Breast epithelium (tissue), 4 donors: Measurements from ENCODE around the gene TM6SF1. TPM values are rescaled to one million over a fixed set of nuclear protein-coding genes. Genes with fewer than 3 reads are reported as not detected.
A peak's percentile ranks its signal among the peaks of the same experiment; 100 is the strongest.
"Not testable (repeated sequence)": the region's sequence is repeated elsewhere in the genome, so short reads cannot be mapped to it uniquely, and the experiment has no call there.

Experiments
- DNase-seq, 2 donors: peaks; one replicate each; pipeline ENCODE4 v3.0.0-alpha.2; 2019; ENCODE audit warnings: low spot score in 2 of 2
- H3K27ac ChIP-seq, 2 donors: fragments of 200-600 bp; sonication (generic) in 1 of 2; one replicate each; pipeline ENCODE4 v1.5.1; 2016 to 2019; ENCODE audit warnings: mild to moderate bottlenecking in 1 of 2
- H3K27me3 ChIP-seq, 2 donors: fragments of 200-600 bp; sonication (generic) in 1 of 2; one replicate each; pipeline versions ENCODE4 v1.5.1 to v1.6.0; 2017 to 2019; ENCODE audit warnings: control low read depth in 1 of 2, mild to moderate bottlenecking in 1 of 2
- H3K36me3 ChIP-seq: fragments of 200-600 bp; one replicate; pipeline ENCODE4 v1.5.1; 2019
- H3K4me1 ChIP-seq, 2 donors: fragments of 200-600 bp; sonication (generic); one replicate each; pipeline ENCODE4 v1.5.1; 2016 to 2019; ENCODE audit warnings: control low read depth in 1 of 2
- H3K4me3 ChIP-seq, 3 donors: fragments of 200-600 bp; sonication (generic); 1 replicate in 2 of 3; 2 replicates in 1 of 3; pipeline ENCODE4 v1.5.1; 2016 to 2019; ENCODE audit warnings: mild to moderate bottlenecking in 3 of 3, moderate library complexity in 2 of 3
- H3K9me3 ChIP-seq, 2 donors: fragments of 200-600 bp; sonication (generic) in 1 of 2; one replicate each; pipeline ENCODE4 v1.5.1; 2016 to 2019; ENCODE audit warnings: control low read depth in 1 of 2
- CTCF ChIP-seq, 3 donors: fragments of 450-650 bp; IDR thresholded peaks; one replicate each; pipeline ENCODE4 v1.5.1; 2016 to 2017; ENCODE audit warnings: antibody characterized with exemption in 3 of 3, mild to moderate bottlenecking in 3 of 3, moderate library complexity in 3 of 3
- POLR2A ChIP-seq: fragments of 450-650 bp; IDR thresholded peaks from one replicate; pipeline ENCODE4 v1.6.1; 2016; ENCODE audit warnings: antibody characterized with exemption, mild to moderate bottlenecking, moderate library complexity
- POLR2AphosphoS5 ChIP-seq, 3 donors: sonication (generic); formaldehyde crosslinking; IDR thresholded peaks; one replicate each; pipeline ENCODE4 v1.6.1; 2017; ENCODE audit warnings: antibody characterized with exemption in 3 of 3
- intact Hi-C: fragments of 100-400 bp; cut with DNase I; formaldehyde crosslinking; loops from one replicate; pipeline ENCODE4 v1.15.1; 2023; ENCODE audit warnings: low total_unique reads
- total RNA-seq, 3 donors: library from RNA; depleted of rRNA; stranded (reverse); fragments of >200 nt; gene quantifications; one replicate each; pipeline ENCODE4 v1.1.0, GENCODE V29; 2016

Gene TM6SF1
- total RNA-seq, 3 donors from 2014 or later: 6.4 to 8.5 (median 7.3) TPM

DNA sequence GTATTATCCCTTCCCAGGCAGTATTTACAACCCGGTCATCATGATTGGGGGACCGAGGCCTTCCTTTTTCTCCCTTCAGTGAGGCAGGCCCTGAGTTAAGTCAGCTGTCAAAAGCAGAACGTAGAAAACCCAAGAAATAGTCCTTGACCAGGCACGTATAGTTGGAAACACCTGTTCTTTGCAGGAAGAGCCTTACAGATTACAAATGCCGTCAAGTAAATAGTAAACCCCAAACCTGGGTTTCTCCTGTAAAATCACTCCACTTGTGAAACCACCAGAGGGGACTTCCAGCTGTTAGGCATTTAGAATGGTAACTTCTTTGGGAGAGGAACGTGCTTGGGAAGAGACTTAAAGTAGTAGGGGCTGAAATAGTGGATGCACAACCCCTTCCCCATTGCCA, 39.4 kb upstream of the TM6SF1 start:
- intact Hi-C loops: no loop called here
- DNase-seq: no peak
- Histone ChIP-seq H3K36me3 (no peaks in the 10 kb centered on the region), H3K4me3 (no peak overlapping the region), H3K4me1 (peaks cover 0 to 3% of the 10 kb centered on the region in 2 donors), H3K27me3 (no peaks in the 10 kb centered on the region), H3K9me3 (peaks cover 1 to 7% of the 10 kb centered on the region in 2 donors), H3K27ac (peak overlapping the region; percentile 89 to 98)
- TF ChIP-seq CTCF (IDR thresholded peaks at IDR 0.05) (no peak), POLR2AphosphoS5 (IDR thresholded peaks at IDR 0.05) (no peak), POLR2A (no peak)

GRCh38 chr15:83069211-83069642, 38.2 kb upstream of the TM6SF1 start:
- H3K27me3 ChIP-seq, intact Hi-C loops, H3K4me3 ChIP-seq, H3K4me1 ChIP-seq, H3K27ac ChIP-seq, H3K36me3 ChIP-seq, DNase-seq: not testable (repeated sequence)
- peaks cover 9 to 14% of the 10 kb centered on the region in 2 donors for H3K9me3 ChIP-seq

GRCh38 chr15:83077491-83078230, 29.8 kb upstream of the TM6SF1 start:
- H3K9me3 ChIP-seq: peaks cover 9% of the 10 kb centered on the region in 2 donors
- H3K27ac ChIP-seq: no peak overlapping the region
- peaks cover 0 to 10% of the 10 kb centered on the region in 2 donors for H3K27me3 ChIP-seq
- no peak for TF ChIP-seq POLR2AphosphoS5 (IDR thresholded peaks at IDR 0.05)
- no peak for TF ChIP-seq POLR2A
- TF ChIP-seq CTCF (IDR thresholded peaks at IDR 0.05): no peak
- H3K4me1 ChIP-seq: no peaks in the 10 kb centered on the region
- intact Hi-C loops: loop anchor here (10.0 kb wide), 1 partner anchor 907 kb away; no protein-coding TSS in a partner anchor
- no peaks in the 10 kb centered on the region for H3K36me3 ChIP-seq
- no peak for DNase-seq
- H3K4me3 ChIP-seq: no peak overlapping the region

- TF ChIP-seq POLR2AphosphoS5 (IDR thresholded peaks at IDR 0.05): no peak
- no peak for TF ChIP-seq CTCF (IDR thresholded peaks at IDR 0.05)
- TF ChIP-seq POLR2A: no peak
- Histone ChIP-seq H3K4me1 (no peaks in the 10 kb centered on the region), H3K36me3 (no peaks in the 10 kb centered on the region), H3K4me3 (no peak overlapping the region), H3K9me3 (peaks cover under 1% of the 10 kb centered on the region in 2 donors), H3K27ac (no peak overlapping the region), H3K27me3 (peaks cover 0 to 10% of the 10 kb centered on the region in 2 donors)
- intact Hi-C loops: loop anchor here (10.0 kb wide), 1 partner anchor 906 kb away; no protein-coding TSS in a partner anchor
- no peak for DNase-seq
Measured at GRCh38 chr15:83078712-83079111, 28.7 kb upstream of the TM6SF1 start.

DNA sequence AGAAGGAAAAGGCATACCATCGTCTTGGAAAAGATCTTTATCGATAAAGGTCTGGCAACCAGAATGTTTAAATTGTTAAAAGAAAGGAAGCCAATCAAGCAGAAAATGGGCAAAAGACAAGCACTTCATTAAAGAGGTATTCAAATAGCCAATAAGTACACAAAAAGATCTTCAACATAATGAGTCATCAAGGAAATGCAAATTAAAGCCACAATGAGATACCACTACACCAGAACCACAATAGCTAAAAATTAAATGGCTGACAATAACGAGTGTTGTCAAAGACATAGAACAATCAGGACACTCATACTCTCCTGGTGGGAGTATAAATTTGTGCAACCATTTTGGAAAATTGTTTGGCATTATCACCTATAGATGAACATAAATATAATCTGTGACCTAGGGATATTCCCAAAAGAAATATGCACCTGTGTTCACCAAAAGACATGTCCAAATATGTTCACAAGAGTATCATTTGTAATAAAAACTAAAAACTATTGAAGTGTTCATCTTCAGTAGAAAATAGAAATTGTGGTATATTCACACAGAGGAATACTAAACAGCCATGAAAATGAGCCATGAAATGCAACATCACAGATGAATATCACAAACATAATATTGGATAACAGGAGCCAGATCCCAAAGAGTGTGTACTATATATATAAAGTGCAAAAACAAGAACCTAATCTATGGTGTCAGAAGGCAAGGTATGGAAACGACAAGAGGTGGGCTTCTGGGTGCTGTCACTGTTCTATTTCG, 26.0 kb upstream of the TM6SF1 start:
- Histone ChIP-seq H3K4me1 (no peaks in the 10 kb centered on the region), H3K36me3 (no peaks in the 10 kb centered on the region), H3K27me3 (peaks cover 0 to 10% of the 10 kb centered on the region in 2 donors), H3K27ac (no peak overlapping the region), H3K9me3 (no peaks in the 10 kb centered on the region), H3K4me3 (no peak overlapping the region)
- intact Hi-C loops: no loop called here
- no peak for TF ChIP-seq CTCF (IDR thresholded peaks at IDR 0.05)
- TF ChIP-seq POLR2A: no peak
- no peak for TF ChIP-seq POLR2AphosphoS5 (IDR thresholded peaks at IDR 0.05)
- DNase-seq: no peak
